Measurements from ENCODE around the gene TRAPPC11. TPM values are rescaled to one million over a fixed set of nuclear protein-coding genes. Genes with fewer than 3 reads are reported as not detected.

Gene TRAPPC11
- total and polyA plus RNA-seq, 7 donors = 11.4 to 58.2 (median 32.1) TPM

- Histone ChIP-seq H3K4me1 (no peaks in the 10 kb centered on the region), H3K27ac (peak overlapping the region in 1 of 4 donors; percentile 48), H3K9me3 (no peaks in the 10 kb centered on the region), H3K4me3 (no peak overlapping the region), H3K27me3 (no peaks in the 10 kb centered on the region), H3K36me3 (no peaks in the 10 kb centered on the region)
- TF ChIP-seq CTCF (IDR thresholded peaks at IDR 0.05) (no peak), POLR2A (IDR thresholded peaks at IDR 0.05) (no peak), EP300 (IDR thresholded peaks at IDR 0.05) (no peak), POLR2AphosphoS5 (IDR thresholded peaks at IDR 0.05) (no peak)
- intact Hi-C loops (cut with DNase I) = no loop called here
- DNase-seq = no peak
- 26 to 71% methylated on average over 8 of the region's 8 CpGs for WGBS, 2 donors
These were observed 22.6 kb upstream of the TRAPPC11 start for GRCh38 chr4:183636503-183636902.

- H3K27ac ChIP-seq = peak overlapping the region in 1 of 4 donors; percentile 48
- intact Hi-C loops (cut with DNase I) = no loop called here
- WGBS, 2 donors = 13 to 53% methylated on average over 5 of the region's 5 CpGs
These were observed 22.2 kb upstream of the TRAPPC11 start for GRCh38 chr4:183636923-183637322.

GRCh38 chr4:183637461-183637860 is 21.6 kb upstream of the TRAPPC11 start:
- no peaks in the 10 kb centered on the region for H3K9me3 ChIP-seq
- no peak for TF ChIP-seq POLR2AphosphoS5 (IDR thresholded peaks at IDR 0.05)
- TF ChIP-seq POLR2A (IDR thresholded peaks at IDR 0.05) = no peak
- no peak for TF ChIP-seq EP300 (IDR thresholded peaks at IDR 0.05)
- TF ChIP-seq CTCF (IDR thresholded peaks at IDR 0.05) = no peak
- H3K27ac ChIP-seq = peak overlapping the region in 1 of 4 donors; percentile 48
- DNase-seq = no peak
- no peak overlapping the region for H3K4me3 ChIP-seq
- intact Hi-C loops (cut with DNase I) = no loop called here
- H3K36me3 ChIP-seq = peaks cover 0 to 2% (median 0%) of the 10 kb centered on the region in 4 donors
- no peaks in the 10 kb centered on the region for H3K4me1 ChIP-seq
- H3K27me3 ChIP-seq = no peaks in the 10 kb centered on the region
- 12 to 62% methylated on average over 3 of the region's 3 CpGs for WGBS, 2 donors

More at GRCh38 chr4:183636923-183637322, 22.2 kb upstream of the TRAPPC11 start:
- no peak overlapping the region for H3K4me3 ChIP-seq
- no peaks in the 10 kb centered on the region for H3K27me3 ChIP-seq
- no peaks in the 10 kb centered on the region for H3K4me1 ChIP-seq
- H3K9me3 ChIP-seq = no peaks in the 10 kb centered on the region
- TF ChIP-seq CTCF (IDR thresholded peaks at IDR 0.05) (no peak), EP300 (IDR thresholded peaks at IDR 0.05) (no peak), POLR2A (IDR thresholded peaks at IDR 0.05) (no peak), POLR2AphosphoS5 (IDR thresholded peaks at IDR 0.05) (no peak)
- no peaks in the 10 kb centered on the region for H3K36me3 ChIP-seq
- DNase-seq = no peak

- Histone ChIP-seq H3K9me3 (no peaks in the 10 kb centered on the region), H3K4me3 (no peak overlapping the region), H3K27ac (peak overlapping the region in 1 of 4 donors; percentile 60), H3K27me3 (no peaks in the 10 kb centered on the region), H3K36me3 (peaks cover 0 to 4% (median 0%) of the 10 kb centered on the region in 4 donors), H3K4me1 (no peaks in the 10 kb centered on the region)
- WGBS, 2 donors = 91 to 96% methylated on average over 5 of the region's 5 CpGs
- intact Hi-C loops (cut with DNase I) = no loop called here
- DNase-seq = no peak
- TF ChIP-seq CTCF (IDR thresholded peaks at IDR 0.05) (no peak), EP300 (IDR thresholded peaks at IDR 0.05) (no peak), POLR2A (IDR thresholded peaks at IDR 0.05) (no peak), POLR2AphosphoS5 (IDR thresholded peaks at IDR 0.05) (no peak)
These were observed 20.7 kb upstream of the TRAPPC11 start for GRCh38 chr4:183638436-183638835.

- no peak for DNase-seq
- H3K27ac ChIP-seq = peak overlapping the region in 1 of 4 donors; percentile 60
- no peaks in the 10 kb centered on the region for H3K9me3 ChIP-seq
- H3K4me3 ChIP-seq = no peak overlapping the region
- TF ChIP-seq POLR2A (IDR thresholded peaks at IDR 0.05) (no peak), CTCF (IDR thresholded peaks at IDR 0.05) (no peak), EP300 (IDR thresholded peaks at IDR 0.05) (no peak), POLR2AphosphoS5 (IDR thresholded peaks at IDR 0.05) (no peak)
- no peaks in the 10 kb centered on the region for H3K4me1 ChIP-seq
- peaks cover 0 to 10% (median 0%) of the 10 kb centered on the region in 4 donors for H3K36me3 ChIP-seq
- no peaks in the 10 kb centered on the region for H3K27me3 ChIP-seq
- WGBS, 2 donors = 74 to 77% methylated on average over 3 of the region's 3 CpGs
- intact Hi-C loops (cut with DNase I) = no loop called here
These were observed 19.8 kb upstream of the TRAPPC11 start for GRCh38 chr4:183639291-183639690.
